ENCODE results near the gene BTRC. TPM values are rescaled to one million over a fixed set of nuclear protein-coding genes. Genes with fewer than 3 reads are reported as not detected.

The BTRC gene
- polyA plus RNA-seq, 2 of the 4 experiments (the other 2 are of a cell fraction) = 8.0 to 23.1 TPM

- DNase-seq (ENCODE audit: low read depth in 1 of 2, low spot score in 1 of 2) = no peak
- ChIA-PET POLR2A (no interaction called here), CTCF (interaction anchor here (0.6 to 2.6 kb wide), 6 partner anchors 8 to 510 kb away, joined by 3 to 8 read pairs (median 4); no protein-coding TSS in a partner anchor)
- no peak overlapping the region for H3K4me2 ChIP-seq
- H3K9me3 ChIP-seq = no peaks in the 10 kb centered on the region
- 37% methylated on average over 3 of the region's 3 CpGs for WGBS (ENCODE audit: missing lambda C conversion rate)
- FAIRE-seq = no peak
- no peak overlapping the region for H3K4me3 ChIP-seq
- H3K4me1 ChIP-seq = no peaks in the 10 kb centered on the region
- TF ChIP-seq NPAS2 (CRISPR knock-in tag; IDR thresholded peaks at IDR 0.05; ENCODE audit: borderline replicate concordance) (no peak), RNF2 (IDR thresholded peaks at IDR 0.05; ENCODE audit: borderline replicate concordance, low read depth) (no peak), CBX8 (IDR thresholded peaks at IDR 0.05) (no peak), RAD21 (conservative IDR thresholded peaks at IDR 0.05 in 1 of 2, IDR thresholded peaks at IDR 0.05 in 1 of 2) (no peak), KDM1A (IDR thresholded peaks at IDR 0.05; ENCODE audit: low read depth) (no peak), ESRRA (IDR thresholded peaks at IDR 0.05; ENCODE audit: borderline replicate concordance, low read length) (no peak)
- no peak overlapping the region for H3K27ac ChIP-seq
- no peak for ATAC-seq
These were observed 34.6 kb upstream of the BTRC start for GRCh38 chr10:101319241-101319915.

GRCh38 chr10:101321073-101321472 lies 32.9 kb upstream of the BTRC start:
- WGBS (ENCODE audit: missing lambda C conversion rate) = 59% methylated on average over 4 of the region's 4 CpGs
- Histone ChIP-seq H3K4me3 (no peak overlapping the region), H3K27ac (no peak overlapping the region), H3K9me3 (no peaks in the 10 kb centered on the region), H3K4me2 (no peak overlapping the region), H3K4me1 (no peaks in the 10 kb centered on the region)
- CTCF ChIA-PET = interaction anchor here (0.9 to 2.6 kb wide), 8 partner anchors 10 to 120 kb away, joined by 3 to 8 read pairs (median 4); no protein-coding TSS in a partner anchor
- POLR2A ChIA-PET = no interaction called here
- no peak for ATAC-seq
- FAIRE-seq = no peak
- TF ChIP-seq ESRRA (IDR thresholded peaks at IDR 0.05; ENCODE audit: borderline replicate concordance, low read length) = no peak
- no peak for TF ChIP-seq MAFK (IDR thresholded peaks at IDR 0.05; ENCODE audit: partially characterized antibody)
- no peak for TF ChIP-seq TFCP2L1 (CRISPR knock-in tag; IDR thresholded peaks at IDR 0.05)
- TF ChIP-seq EP300 (IDR thresholded peaks at IDR 0.05) = no peak
- TF ChIP-seq KDM1A (IDR thresholded peaks at IDR 0.05; ENCODE audit: low read depth) = no peak
- no peak for TF ChIP-seq NPAS2 (CRISPR knock-in tag; IDR thresholded peaks at IDR 0.05; ENCODE audit: borderline replicate concordance)
- no peak for TF ChIP-seq USF2 (IDR thresholded peaks at IDR 0.05)
- DNase-seq (ENCODE audit: low read depth in 1 of 2, low spot score in 1 of 2) = no peak

GRCh38 chr10:101322266-101323108 lies 31.5 kb upstream of the BTRC start:
- DNase-seq (ENCODE audit: low read depth in 1 of 2, low spot score in 1 of 2) = no peak
- no peak for ATAC-seq
- TF ChIP-seq ZNF302 (CRISPR knock-in tag; IDR thresholded peaks at IDR 0.05) (no peak), ZC3H11A (IDR thresholded peaks at IDR 0.05) (no peak), JUN (IDR thresholded peaks at IDR 0.05) (no peak), EHF (CRISPR knock-in tag; IDR thresholded peaks at IDR 0.05) (no peak), SREBF2 (IDR thresholded peaks at IDR 0.05) (no peak), CTCF (IDR thresholded peaks at IDR 0.05) (no peak), ZFP36 (IDR thresholded peaks at IDR 0.05; ENCODE audit: borderline replicate concordance, partially characterized antibody) (no peak), BCL3 (IDR thresholded peaks at IDR 0.05) (no peak), EHMT2 (IDR thresholded peaks at IDR 0.05; ENCODE audit: low read depth) (no peak), HOXB13 (CRISPR knock-in tag; IDR thresholded peaks at IDR 0.05; ENCODE audit: low read depth) (no peak), HEYL (CRISPR knock-in tag; IDR thresholded peaks at IDR 0.05) (no peak), PBX3 (IDR thresholded peaks at IDR 0.05) (no peak), HOXA7 (CRISPR knock-in tag; IDR thresholded peaks at IDR 0.05) (no peak), HOXB5 (CRISPR knock-in tag; IDR thresholded peaks at IDR 0.05) (no peak)
- 49% methylated on average over 21 of the region's 21 CpGs for WGBS (ENCODE audit: missing lambda C conversion rate)
- H3K4me2 ChIP-seq = no peak overlapping the region
- H3K27ac ChIP-seq = no peak overlapping the region
- H3K9me3 ChIP-seq = no peaks in the 10 kb centered on the region
- no peak for FAIRE-seq
- H3K4me1 ChIP-seq = no peaks in the 10 kb centered on the region
- POLR2A ChIA-PET = no interaction called here
- CTCF ChIA-PET = no interaction called here
- no peak overlapping the region for H3K4me3 ChIP-seq

Data from A549 (cell line).